Measurements from ENCODE around the gene MAP2K5.

The MAP2K5 gene

GRCh38 chr15:67755264-67755663, 212.8 kb downstream of the MAP2K5 start:
- TF ChIP-seq CTCF (IDR thresholded peaks at IDR 0.05; ENCODE audit: low read length, missing control alignments), result no peak
- no peak for DNase-seq (ENCODE audit: low read depth)
- no peak overlapping the region for H3K4me3 ChIP-seq (replicated peaks; ENCODE audit: low read depth, low read length)

GRCh38 chr15:67755936-67756335, 213.4 kb downstream of the MAP2K5 start:
- no peak for DNase-seq (ENCODE audit: low read depth)
- no peak for TF ChIP-seq CTCF (IDR thresholded peaks at IDR 0.05; ENCODE audit: low read length, missing control alignments)
- no peak overlapping the region for H3K4me3 ChIP-seq (replicated peaks; ENCODE audit: low read depth, low read length)

DNA sequence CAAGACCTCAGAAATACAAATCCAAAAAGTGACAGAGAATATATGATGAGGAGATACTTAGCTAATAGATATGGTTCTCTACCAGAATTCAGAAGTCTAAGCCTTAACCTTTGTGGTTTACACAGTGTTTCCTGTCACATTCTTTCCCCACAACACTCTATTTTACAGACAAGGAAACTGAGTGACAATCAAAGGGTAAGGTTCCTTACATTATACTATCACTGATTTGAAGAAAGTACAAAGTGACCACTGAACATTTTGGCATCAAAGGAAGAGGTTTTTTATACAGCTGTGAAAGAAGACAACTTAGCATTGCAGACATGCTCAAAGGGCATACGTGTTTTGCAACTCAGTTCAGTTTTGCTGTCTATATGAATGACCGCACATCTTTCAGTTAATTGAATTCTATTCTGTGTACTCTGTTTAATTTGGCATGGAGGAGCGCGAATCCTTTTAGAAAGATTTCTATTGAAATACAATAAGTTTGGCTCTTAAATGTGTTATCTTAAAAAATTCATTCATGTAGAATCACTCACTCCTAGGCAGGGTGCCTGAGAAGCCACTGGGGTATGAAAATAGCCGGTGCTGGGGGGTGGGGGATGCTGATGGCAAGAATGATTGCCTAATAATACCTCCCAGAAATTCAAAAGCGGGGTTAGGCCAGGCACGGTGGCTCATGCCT, 216.3 kb downstream of the MAP2K5 start:
- no peak for TF ChIP-seq CTCF (IDR thresholded peaks at IDR 0.05; ENCODE audit: low read length, missing control alignments)
- DNase-seq (ENCODE audit: low read depth), result no peak
- H3K4me3 ChIP-seq (replicated peaks; ENCODE audit: low read depth, low read length), result no peak overlapping the region

DNA sequence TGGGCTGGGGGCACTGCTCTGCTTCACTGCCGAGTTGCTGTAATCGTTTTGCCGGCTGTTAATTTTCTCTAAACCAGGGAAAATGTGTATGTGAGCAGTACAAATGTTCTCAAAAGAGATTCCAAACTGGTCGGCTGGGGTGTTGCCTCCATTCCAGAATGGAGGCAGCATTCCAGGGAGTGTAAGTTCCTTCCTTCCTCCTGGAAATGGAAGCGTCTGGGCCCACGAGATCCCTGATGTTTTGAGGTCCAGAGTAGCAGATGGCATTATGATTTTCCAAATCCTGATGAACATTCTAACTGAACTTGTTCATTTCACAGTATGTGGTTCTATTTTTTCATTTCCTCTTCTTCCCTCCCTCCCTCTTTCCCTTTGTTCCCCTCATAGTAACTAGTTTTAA, 218.4 kb downstream of the MAP2K5 start:
- H3K4me3 ChIP-seq (replicated peaks; ENCODE audit: low read depth, low read length), result no peak overlapping the region
- no peak for DNase-seq (ENCODE audit: low read depth)
- no peak for TF ChIP-seq CTCF (IDR thresholded peaks at IDR 0.05; ENCODE audit: low read length, missing control alignments)

- no peak overlapping the region for H3K4me3 ChIP-seq (replicated peaks; ENCODE audit: low read depth, low read length)
- no peak for TF ChIP-seq CTCF (IDR thresholded peaks at IDR 0.05; ENCODE audit: low read length, missing control alignments)
Measured at GRCh38 chr15:67761343-67761742, 218.8 kb downstream of the MAP2K5 start.

DNA sequence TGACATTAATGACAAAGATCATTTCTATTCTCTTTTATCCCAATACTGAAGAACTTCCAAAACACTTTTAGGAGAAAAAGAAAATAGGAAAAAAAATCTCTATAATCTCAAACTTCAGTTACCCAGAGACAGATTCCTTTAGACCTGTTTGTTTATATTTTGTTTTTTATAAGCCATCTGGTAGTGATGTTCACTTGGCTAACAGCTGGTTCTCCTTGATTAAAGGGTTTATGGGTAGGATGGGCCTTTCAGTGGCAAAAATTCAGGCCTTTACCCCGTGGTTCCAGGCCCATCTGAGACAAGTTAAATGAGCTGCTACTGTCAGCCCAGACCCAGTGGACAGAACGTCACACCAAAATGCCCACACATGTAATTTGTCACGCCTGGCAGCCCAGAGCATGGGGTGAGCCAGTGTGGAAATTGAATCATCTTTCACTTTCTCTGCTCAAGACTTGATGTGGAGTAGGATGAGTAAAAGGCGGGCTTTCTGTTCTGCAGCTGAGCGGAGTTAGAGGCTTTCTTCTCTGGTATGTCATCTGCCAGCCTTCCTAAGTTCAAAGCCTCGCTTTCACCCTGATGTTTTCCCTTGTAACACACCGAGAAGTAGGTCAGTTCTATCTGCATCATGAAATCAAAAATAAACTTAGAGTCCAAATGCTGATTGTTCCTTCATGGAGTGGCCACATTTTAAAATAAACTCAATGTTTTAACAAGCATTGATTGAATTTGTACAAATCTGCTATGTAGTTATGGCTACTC, 220.3 kb downstream of the MAP2K5 start:
- no peak overlapping the region for H3K4me3 ChIP-seq (replicated peaks; ENCODE audit: low read depth, low read length)

More at GRCh38 chr15:67761343-67761742, 218.8 kb downstream of the MAP2K5 start:
- no peak for DNase-seq (ENCODE audit: low read depth)

More for the DNA sequence above, 220.3 kb downstream of the MAP2K5 start:
- no peak for TF ChIP-seq CTCF (IDR thresholded peaks at IDR 0.05; ENCODE audit: low read length, missing control alignments)
- no peak for DNase-seq (ENCODE audit: low read depth)
